ENCODE results near the gene TATDN2.

Gene TATDN2

DNA sequence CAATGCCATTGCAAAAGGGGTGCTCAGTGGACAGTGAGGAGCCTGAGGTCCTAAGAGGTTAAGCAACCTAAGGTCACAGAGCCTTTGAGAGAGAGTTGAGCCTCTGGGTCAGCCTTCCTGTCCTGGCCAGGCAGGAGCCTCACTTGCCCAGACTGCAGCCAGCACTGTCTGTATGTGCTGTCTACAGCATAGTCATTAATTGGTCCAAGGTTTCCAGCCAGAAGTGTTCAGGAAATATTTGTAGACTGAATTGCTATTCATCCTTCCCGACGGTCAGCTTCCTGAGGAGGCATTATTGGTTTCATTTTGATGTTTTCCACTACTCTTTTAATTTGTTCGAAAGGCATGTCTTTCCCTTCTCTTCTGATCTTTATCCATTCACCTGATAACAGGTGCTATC is 64.6 kb downstream of the TATDN2 start:
- Histone ChIP-seq H3K4me2 (ENCODE audit: low read length) (no peak overlapping the region), H4K8ac (ENCODE audit: low read depth, low read length) (no peak overlapping the region), H3K79me2 (ENCODE audit: control insufficient read depth, insufficient read depth, low read length) (no peaks in the 10 kb centered on the region), H3K4ac (ENCODE audit: low read depth, low read length) (no peak overlapping the region), H3K79me1 (ENCODE audit: low read length) (peaks cover 2% of the 10 kb centered on the region), H2BK15ac (replicated peaks; ENCODE audit: low read depth) (no peak overlapping the region), H3K23ac (ENCODE audit: low read length) (no peak overlapping the region), H2BK120ac (ENCODE audit: low read depth, low read length) (no peak overlapping the region), H3K4me3 (ENCODE audit: low read length) (no peak overlapping the region), H3K4me1 (ENCODE audit: control insufficient read depth, low read depth, low read length) (no peaks in the 10 kb centered on the region), H3K27me3 (ENCODE audit: insufficient read depth, low read length, poor library complexity) (no peaks in the 10 kb centered on the region), H3K18ac (ENCODE audit: low read length) (no peak overlapping the region), H3K9ac (ENCODE audit: low read length) (no peak overlapping the region), H3K36me3 (ENCODE audit: control insufficient read depth, insufficient read depth, low read length) (peaks cover 16% of the 10 kb centered on the region), H3K27ac (ENCODE audit: low read depth, low read length) (no peak overlapping the region), H2BK5ac (ENCODE audit: low read length) (no peak overlapping the region), H3K56ac (ENCODE audit: low read length) (no peak overlapping the region), H2AK5ac (ENCODE audit: low read length) (no peak overlapping the region), H4K5ac (ENCODE audit: low read length) (no peak overlapping the region)
- no peak for DNase-seq
- no CpG with 5 or more reads among the region's 3 CpGs for WGBS (ENCODE audit: extremely low coverage, insufficient coverage, low lambda C conversion rate)

DNA sequence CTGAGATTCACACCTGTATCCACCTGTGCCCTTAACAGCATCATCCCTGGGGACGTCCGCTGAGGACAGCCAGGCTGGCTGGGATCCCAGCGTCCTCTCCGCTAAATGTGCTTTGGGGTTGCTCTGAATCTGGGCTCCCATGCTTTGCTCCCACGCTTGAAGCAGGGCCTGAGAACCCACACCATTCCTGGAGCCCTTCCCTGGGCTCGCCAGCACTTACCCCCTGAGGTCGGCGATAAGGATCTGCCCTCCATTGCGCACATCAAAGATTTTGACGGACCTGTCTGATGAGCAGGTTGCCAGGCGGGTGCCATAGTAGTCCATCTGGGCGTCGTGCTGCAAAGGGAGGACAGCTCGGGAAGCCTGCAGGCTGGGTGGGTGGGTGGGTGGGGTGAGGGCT is 66.8 kb downstream of the TATDN2 start:
- no peak for DNase-seq
- peaks cover 13% of the 10 kb centered on the region for H3K79me1 ChIP-seq (ENCODE audit: low read length)
- WGBS (ENCODE audit: extremely low coverage, insufficient coverage, low lambda C conversion rate): no CpG with 5 or more reads among the region's 14 CpGs

DNA sequence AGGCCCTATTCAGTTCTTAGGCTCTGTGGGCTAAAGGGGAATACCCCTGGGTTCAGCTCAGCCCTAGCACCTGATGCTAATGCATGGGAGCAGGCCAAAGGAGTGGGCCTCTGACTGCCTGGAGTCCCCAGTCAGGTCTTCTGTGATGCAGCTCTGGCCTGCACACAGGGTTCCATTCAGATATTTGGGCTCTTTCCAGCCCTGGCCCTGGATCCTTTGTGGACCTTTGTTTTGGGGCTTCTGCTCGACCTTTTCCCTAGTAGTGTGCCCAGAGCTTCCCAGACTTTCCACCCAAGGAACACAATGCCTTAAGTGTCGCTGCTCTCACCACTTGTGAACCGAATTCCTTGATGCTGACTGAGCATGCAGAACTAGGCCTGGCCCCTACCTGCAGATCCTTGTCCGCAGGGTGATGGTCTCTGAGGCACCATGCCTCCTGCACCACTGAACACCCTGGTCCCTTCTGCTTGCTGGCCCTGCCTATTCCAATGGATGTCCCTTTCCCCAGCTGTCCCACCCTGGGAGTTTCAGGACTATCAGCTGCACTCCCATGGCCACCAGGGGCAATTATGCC is 67.6 kb downstream of the TATDN2 start:
- Histone ChIP-seq H2BK15ac (replicated peaks; ENCODE audit: low read depth) (no peak overlapping the region), H3K18ac (ENCODE audit: low read length) (no peak overlapping the region), H4K5ac (ENCODE audit: low read length) (no peak overlapping the region), H3K4ac (ENCODE audit: low read depth, low read length) (no peak overlapping the region), H2BK120ac (ENCODE audit: low read depth, low read length) (no peak overlapping the region), H3K27me3 (ENCODE audit: insufficient read depth, low read length, poor library complexity) (no peaks in the 10 kb centered on the region), H3K4me1 (ENCODE audit: control insufficient read depth, low read depth, low read length) (no peaks in the 10 kb centered on the region), H3K4me3 (ENCODE audit: low read length) (no peak overlapping the region), H3K27ac (ENCODE audit: low read depth, low read length) (no peak overlapping the region), H3K23ac (ENCODE audit: low read length) (no peak overlapping the region), H2BK5ac (ENCODE audit: low read length) (no peak overlapping the region), H3K9ac (ENCODE audit: low read length) (no peak overlapping the region), H4K8ac (ENCODE audit: low read depth, low read length) (no peak overlapping the region), H3K4me2 (ENCODE audit: low read length) (no peak overlapping the region), H3K79me2 (ENCODE audit: control insufficient read depth, insufficient read depth, low read length) (peaks cover 23% of the 10 kb centered on the region), H3K79me1 (ENCODE audit: low read length) (peaks cover 19% of the 10 kb centered on the region), H3K36me3 (ENCODE audit: control insufficient read depth, insufficient read depth, low read length) (peaks cover 16% of the 10 kb centered on the region), H2AK5ac (ENCODE audit: low read length) (no peak overlapping the region), H3K56ac (ENCODE audit: low read length) (no peak overlapping the region)
- DNase-seq: no peak
- WGBS (ENCODE audit: extremely low coverage, insufficient coverage, low lambda C conversion rate): no CpG with 5 or more reads among the region's 4 CpGs

More for the DNA sequence above, 66.8 kb downstream of the TATDN2 start:
- Histone ChIP-seq H3K18ac (ENCODE audit: low read length) (no peak overlapping the region), H4K8ac (ENCODE audit: low read depth, low read length) (no peak overlapping the region), H4K5ac (ENCODE audit: low read length) (no peak overlapping the region), H3K9ac (ENCODE audit: low read length) (no peak overlapping the region), H3K27me3 (ENCODE audit: insufficient read depth, low read length, poor library complexity) (no peaks in the 10 kb centered on the region), H2AK5ac (ENCODE audit: low read length) (no peak overlapping the region), H3K23ac (ENCODE audit: low read length) (no peak overlapping the region), H2BK15ac (replicated peaks; ENCODE audit: low read depth) (no peak overlapping the region), H3K27ac (ENCODE audit: low read depth, low read length) (no peak overlapping the region), H3K79me2 (ENCODE audit: control insufficient read depth, insufficient read depth, low read length) (peaks cover 16% of the 10 kb centered on the region), H3K4me1 (ENCODE audit: control insufficient read depth, low read depth, low read length) (no peaks in the 10 kb centered on the region), H3K4me3 (ENCODE audit: low read length) (no peak overlapping the region), H3K4me2 (ENCODE audit: low read length) (no peak overlapping the region), H2BK5ac (ENCODE audit: low read length) (no peak overlapping the region), H3K4ac (ENCODE audit: low read depth, low read length) (no peak overlapping the region), H3K56ac (ENCODE audit: low read length) (no peak overlapping the region), H3K36me3 (ENCODE audit: control insufficient read depth, insufficient read depth, low read length) (peaks cover 16% of the 10 kb centered on the region), H2BK120ac (ENCODE audit: low read depth, low read length) (no peak overlapping the region)

DNA sequence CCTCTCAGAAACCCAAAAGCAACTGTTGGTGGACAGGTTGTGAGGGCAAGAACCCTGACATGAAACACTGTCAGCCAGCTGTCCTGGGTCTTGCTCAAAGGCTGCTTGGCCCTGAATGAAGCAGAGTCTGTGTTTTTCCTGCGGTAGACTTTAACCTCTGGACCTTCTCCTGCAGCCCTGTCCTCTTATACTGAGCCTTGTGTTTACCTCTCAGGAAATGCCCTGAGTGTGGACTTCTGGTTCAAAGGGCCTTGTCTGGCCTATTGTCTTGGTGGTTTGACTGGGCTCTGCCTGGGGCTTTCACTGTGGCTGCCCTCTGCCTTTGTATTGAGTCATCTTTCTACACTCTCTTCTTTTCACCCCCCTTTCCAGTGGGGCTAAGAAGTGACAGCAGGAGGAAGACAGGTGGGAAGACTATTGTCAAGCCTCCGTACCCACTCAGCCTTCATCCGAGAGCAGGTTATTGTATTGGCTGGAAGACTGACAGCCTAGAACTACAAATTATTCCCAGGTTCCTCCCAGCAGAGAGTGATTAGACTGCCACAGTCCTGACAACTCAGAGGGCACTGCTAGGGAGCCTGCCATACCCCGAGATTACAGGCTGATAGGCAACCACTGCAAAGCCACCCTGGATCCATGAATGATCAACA is 69.2 kb downstream of the TATDN2 start:
- Histone ChIP-seq H3K79me2 (ENCODE audit: control insufficient read depth, insufficient read depth, low read length) (peaks cover 23% of the 10 kb centered on the region), H3K18ac (ENCODE audit: low read length) (no peak overlapping the region), H3K27ac (ENCODE audit: low read depth, low read length) (no peak overlapping the region), H2BK5ac (ENCODE audit: low read length) (no peak overlapping the region), H3K36me3 (ENCODE audit: control insufficient read depth, insufficient read depth, low read length) (peaks cover 11% of the 10 kb centered on the region), H3K4me3 (ENCODE audit: low read length) (no peak overlapping the region), H4K8ac (ENCODE audit: low read depth, low read length) (no peak overlapping the region), H3K23ac (ENCODE audit: low read length) (no peak overlapping the region), H3K79me1 (ENCODE audit: low read length) (peaks cover 19% of the 10 kb centered on the region), H3K4me2 (ENCODE audit: low read length) (no peak overlapping the region), H3K9ac (ENCODE audit: low read length) (no peak overlapping the region), H2BK15ac (replicated peaks; ENCODE audit: low read depth) (no peak overlapping the region), H3K4ac (ENCODE audit: low read depth, low read length) (no peak overlapping the region), H3K4me1 (ENCODE audit: control insufficient read depth, low read depth, low read length) (no peaks in the 10 kb centered on the region), H3K56ac (ENCODE audit: low read length) (no peak overlapping the region), H2BK120ac (ENCODE audit: low read depth, low read length) (no peak overlapping the region), H3K27me3 (ENCODE audit: insufficient read depth, low read length, poor library complexity) (no peaks in the 10 kb centered on the region), H2AK5ac (ENCODE audit: low read length) (no peak overlapping the region), H4K5ac (ENCODE audit: low read length) (no peak overlapping the region)
- no CpG with 5 or more reads among the region's 4 CpGs for WGBS (ENCODE audit: extremely low coverage, insufficient coverage, low lambda C conversion rate)
- DNase-seq: no peak

DNA sequence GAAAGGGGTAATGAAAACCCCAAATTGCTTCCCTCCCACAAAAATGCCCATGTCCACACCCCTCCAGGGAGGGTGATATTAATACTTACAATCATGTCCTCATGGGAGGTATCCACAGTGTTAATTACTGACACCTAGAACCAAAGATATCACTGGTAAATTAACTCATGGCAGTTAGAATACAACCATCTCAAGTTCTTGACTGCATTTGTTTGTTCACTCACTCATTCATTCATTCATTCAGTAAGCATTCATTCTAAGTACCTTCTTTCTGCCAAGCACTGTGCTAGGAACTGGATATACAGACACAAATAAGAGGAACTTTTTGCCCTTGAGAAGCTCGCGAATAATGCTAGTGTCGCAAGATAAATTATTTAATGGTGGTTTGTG is 69.7 kb downstream of the TATDN2 start:
- peaks cover 10% of the 10 kb centered on the region for H3K36me3 ChIP-seq (ENCODE audit: control insufficient read depth, insufficient read depth, low read length)
- WGBS (ENCODE audit: extremely low coverage, insufficient coverage, low lambda C conversion rate): no CpG with 5 or more reads among the region's 3 CpGs
- H2BK5ac ChIP-seq (ENCODE audit: low read length): no peak overlapping the region
- H4K5ac ChIP-seq (ENCODE audit: low read length): no peak overlapping the region
- H3K23ac ChIP-seq (ENCODE audit: low read length): no peak overlapping the region
- no peak overlapping the region for H3K56ac ChIP-seq (ENCODE audit: low read length)
- no peak overlapping the region for H2AK5ac ChIP-seq (ENCODE audit: low read length)
- H3K9ac ChIP-seq (ENCODE audit: low read length): no peak overlapping the region
- H3K18ac ChIP-seq (ENCODE audit: low read length): no peak overlapping the region
- no peak overlapping the region for H2BK120ac ChIP-seq (ENCODE audit: low read depth, low read length)
- no peaks in the 10 kb centered on the region for H3K27me3 ChIP-seq (ENCODE audit: insufficient read depth, low read length, poor library complexity)
- H3K27ac ChIP-seq (ENCODE audit: low read depth, low read length): no peak overlapping the region
- H3K4me3 ChIP-seq (ENCODE audit: low read length): no peak overlapping the region
- peaks cover 19% of the 10 kb centered on the region for H3K79me1 ChIP-seq (ENCODE audit: low read length)
- H3K79me2 ChIP-seq (ENCODE audit: control insufficient read depth, insufficient read depth, low read length): peaks cover 23% of the 10 kb centered on the region
- no peak for DNase-seq
- H3K4ac ChIP-seq (ENCODE audit: low read depth, low read length): no peak overlapping the region
- H3K4me1 ChIP-seq (ENCODE audit: control insufficient read depth, low read depth, low read length): no peaks in the 10 kb centered on the region
- H3K4me2 ChIP-seq (ENCODE audit: low read length): no peak overlapping the region
- no peak overlapping the region for H2BK15ac ChIP-seq (replicated peaks; ENCODE audit: low read depth)
- H4K8ac ChIP-seq (ENCODE audit: low read depth, low read length): no peak overlapping the region

DNA sequence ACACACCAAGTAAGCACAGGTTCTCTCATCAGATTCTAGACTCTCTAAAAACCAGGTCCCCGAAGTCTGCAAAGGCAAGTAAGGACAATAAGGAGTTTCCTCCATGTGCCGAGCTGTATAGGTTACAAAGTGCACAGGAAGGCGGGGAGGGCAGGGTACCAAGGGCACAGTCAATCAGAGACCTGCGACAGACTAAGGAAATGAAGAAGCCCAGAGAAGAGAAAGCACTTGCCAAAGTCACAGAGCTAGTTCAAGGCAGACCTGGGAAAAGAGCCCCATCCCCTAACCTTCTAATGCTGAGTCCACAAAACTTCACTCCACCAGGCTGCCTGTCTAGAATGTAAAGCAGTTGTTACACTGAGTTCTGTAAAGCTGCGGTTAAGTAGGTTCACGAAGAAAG is 71.0 kb downstream of the TATDN2 start:
- no CpG with 5 or more reads among the region's 6 CpGs for WGBS (ENCODE audit: extremely low coverage, insufficient coverage, low lambda C conversion rate)
- H2AK5ac ChIP-seq (ENCODE audit: low read length): no peak overlapping the region
- H3K4me3 ChIP-seq (ENCODE audit: low read length): no peak overlapping the region
- H3K4ac ChIP-seq (ENCODE audit: low read depth, low read length): no peak overlapping the region
- DNase-seq: no peak
- H2BK5ac ChIP-seq (ENCODE audit: low read length): no peak overlapping the region
- no peak overlapping the region for H2BK120ac ChIP-seq (ENCODE audit: low read depth, low read length)
- peaks cover 19% of the 10 kb centered on the region for H3K79me1 ChIP-seq (ENCODE audit: low read length)
- H3K27ac ChIP-seq (ENCODE audit: low read depth, low read length): no peak overlapping the region
- H3K36me3 ChIP-seq (ENCODE audit: control insufficient read depth, insufficient read depth, low read length): peaks cover 6% of the 10 kb centered on the region
- H4K8ac ChIP-seq (ENCODE audit: low read depth, low read length): no peak overlapping the region
- H3K56ac ChIP-seq (ENCODE audit: low read length): no peak overlapping the region
- no peak overlapping the region for H3K4me2 ChIP-seq (ENCODE audit: low read length)
- no peaks in the 10 kb centered on the region for H3K4me1 ChIP-seq (ENCODE audit: control insufficient read depth, low read depth, low read length)
- H3K9ac ChIP-seq (ENCODE audit: low read length): no peak overlapping the region
- no peak overlapping the region for H4K5ac ChIP-seq (ENCODE audit: low read length)
- no peak overlapping the region for H2BK15ac ChIP-seq (replicated peaks; ENCODE audit: low read depth)
- H3K79me2 ChIP-seq (ENCODE audit: control insufficient read depth, insufficient read depth, low read length): peaks cover 23% of the 10 kb centered on the region
- H3K27me3 ChIP-seq (ENCODE audit: insufficient read depth, low read length, poor library complexity): no peaks in the 10 kb centered on the region
- no peak overlapping the region for H3K18ac ChIP-seq (ENCODE audit: low read length)
- H3K23ac ChIP-seq (ENCODE audit: low read length): no peak overlapping the region

All from mesendoderm (in vitro differentiated cells).